Skeletal muscle satellite cell (primary cell): ENCODE measurements around the gene BRICD5.

ENCODE experiments used
- H3K27me3 ChIP-seq: 2 replicates; pipeline ENCODE4 v1.7.0; 2013; ENCODE audit warnings: low read length; ENCODE audit not compliant: control insufficient read depth, insufficient read depth
- H3K36me3 ChIP-seq: 2 replicates; pipeline ENCODE4 v1.7.0; 2013; ENCODE audit warnings: mild to moderate bottlenecking, control low read depth, low read length; ENCODE audit not compliant: insufficient read depth
- H3K4me1 ChIP-seq: 2 replicates; pipeline ENCODE4 v1.7.0; 2013; ENCODE audit warnings: low read length; ENCODE audit not compliant: control insufficient read depth, insufficient read depth
- H3K4me2 ChIP-seq: 2 replicates; pipeline ENCODE4 v1.7.0; 2013; ENCODE audit warnings: mild to moderate bottlenecking, low read length
- H3K4me3 ChIP-seq: 2 replicates; pipeline ENCODE4 v1.7.0; 2013; ENCODE audit warnings: low read length
- H3K9ac ChIP-seq: 2 replicates; pipeline ENCODE4 v1.7.0; 2013; ENCODE audit warnings: mild to moderate bottlenecking, low read depth, low read length, moderate library complexity
- H3K9me3 ChIP-seq: replicated peaks from 2 replicates; pipeline ENCODE4 v1.7.0; 2013; ENCODE audit warnings: mild to moderate bottlenecking, control low read depth, low read length

BRICD5 gene

GRCh38 chr16:2229632-2230250, 19.1 kb upstream of the BRICD5 start:
- no peak overlapping the region for H3K4me3 ChIP-seq
- H3K36me3 ChIP-seq = peaks cover 51% of the 10 kb centered on the region
- H3K4me1 ChIP-seq = peaks cover 33% of the 10 kb centered on the region
- no peaks in the 10 kb centered on the region for H3K9me3 ChIP-seq
- H3K9ac ChIP-seq = no peak overlapping the region
- no peak overlapping the region for H3K4me2 ChIP-seq
- H3K27me3 ChIP-seq = no peaks in the 10 kb centered on the region

GRCh38 chr16:2229091-2229490, 18.4 kb upstream of the BRICD5 start:
- Histone ChIP-seq H3K36me3 (peaks cover 47% of the 10 kb centered on the region), H3K9ac (no peak overlapping the region), H3K27me3 (no peaks in the 10 kb centered on the region), H3K4me1 (peaks cover 40% of the 10 kb centered on the region), H3K9me3 (no peaks in the 10 kb centered on the region), H3K4me2 (no peak overlapping the region), H3K4me3 (no peak overlapping the region)

- Histone ChIP-seq H3K36me3 (peaks cover 40% of the 10 kb centered on the region), H3K27me3 (no peaks in the 10 kb centered on the region), H3K9ac (no peak overlapping the region), H3K4me3 (no peak overlapping the region), H3K4me2 (no peak overlapping the region), H3K4me1 (peaks cover 40% of the 10 kb centered on the region), H3K9me3 (no peaks in the 10 kb centered on the region)
These were observed 17.6 kb upstream of the BRICD5 start for GRCh38 chr16:2228161-2228824.

GRCh38 chr16:2226918-2227317, 16.3 kb upstream of the BRICD5 start:
- Histone ChIP-seq H3K4me3 (no peak overlapping the region), H3K36me3 (peaks cover 26% of the 10 kb centered on the region), H3K9ac (peak overlapping the region; percentile 2), H3K27me3 (no peaks in the 10 kb centered on the region), H3K9me3 (no peaks in the 10 kb centered on the region), H3K4me1 (peaks cover 37% of the 10 kb centered on the region), H3K4me2 (peak overlapping the region; percentile 66)

- Histone ChIP-seq H3K36me3 (peaks cover 22% of the 10 kb centered on the region), H3K9me3 (no peaks in the 10 kb centered on the region), H3K4me1 (peaks cover 31% of the 10 kb centered on the region), H3K4me3 (peak overlapping the region; percentile 38), H3K4me2 (peak overlapping the region; percentile 66), H3K9ac (peak overlapping the region; percentile 2), H3K27me3 (no peaks in the 10 kb centered on the region)
These were observed 15.7 kb upstream of the BRICD5 start for GRCh38 chr16:2226245-2226793.

GRCh38 chr16:2223942-2224486, 13.4 kb upstream of the BRICD5 start:
- H3K36me3 ChIP-seq = peaks cover 3% of the 10 kb centered on the region
- H3K9ac ChIP-seq = peak overlapping the region; percentile 94
- peak overlapping the region; percentile 90 for H3K4me3 ChIP-seq
- H3K9me3 ChIP-seq = no peaks in the 10 kb centered on the region
- H3K4me1 ChIP-seq = peaks cover 23% of the 10 kb centered on the region
- H3K27me3 ChIP-seq = no peaks in the 10 kb centered on the region
- H3K4me2 ChIP-seq = peak overlapping the region; percentile 93

- Histone ChIP-seq H3K36me3 (no peaks in the 10 kb centered on the region), H3K4me2 (peak within 1 kb of the TSS; percentile 93), H3K27me3 (no peaks in the 10 kb centered on the region), H3K9me3 (no peaks in the 10 kb centered on the region), H3K4me3 (peak within 1 kb of the TSS; percentile 90), H3K9ac (peak within 1 kb of the TSS; percentile 94), H3K4me1 (peaks cover 23% of the 10 kb centered on the region)
These were observed 12.7 kb upstream of the BRICD5 start, which contains the start of gene E4F1 for GRCh38 chr16:2223221-2223941. Gene E4F1, plus strand, starts transcription at chr16:2223591. Its CDS starts 23 bp downstream, at chr16:2223614.

- H3K9ac ChIP-seq = no peak overlapping the region
- no peaks in the 10 kb centered on the region for H3K9me3 ChIP-seq
- H3K27me3 ChIP-seq = no peaks in the 10 kb centered on the region
- peaks cover 19% of the 10 kb centered on the region for H3K4me1 ChIP-seq
- H3K36me3 ChIP-seq = no peaks in the 10 kb centered on the region
- no peak overlapping the region for H3K4me3 ChIP-seq
- no peak overlapping the region for H3K4me2 ChIP-seq
These were observed 5.7 kb upstream of the BRICD5 start for GRCh38 chr16:2216330-2216729.

GRCh38 chr16:2214719-2214968, 4.0 kb upstream of the BRICD5 start, which contains the start of gene PGP:
Gene PGP, minus strand, starts transcription at chr16:2214840. Its CDS starts 63 bp downstream, at chr16:2214777.
- Histone ChIP-seq H3K4me3 (peak within 1 kb of the TSS; percentile 97), H3K36me3 (peaks cover 3% of the 10 kb centered on the region), H3K9me3 (no peaks in the 10 kb centered on the region), H3K27me3 (no peaks in the 10 kb centered on the region), H3K4me1 (peaks cover 19% of the 10 kb centered on the region), H3K4me2 (peak within 1 kb of the TSS; percentile 98), H3K9ac (peak within 1 kb of the TSS; percentile 92)

- H3K4me3 ChIP-seq = peak overlapping the region; percentile 97
These were observed 3.4 kb upstream of the BRICD5 start for GRCh38 chr16:2213817-2214718.

More at GRCh38 chr16:2213817-2214718, 3.4 kb upstream of the BRICD5 start:
- H3K4me1 ChIP-seq = peaks cover 19% of the 10 kb centered on the region
- peaks cover 8% of the 10 kb centered on the region for H3K36me3 ChIP-seq
- H3K4me2 ChIP-seq = peak overlapping the region; percentile 98
- peak overlapping the region; percentile 92 for H3K9ac ChIP-seq
- H3K27me3 ChIP-seq = no peaks in the 10 kb centered on the region
- H3K9me3 ChIP-seq = no peaks in the 10 kb centered on the region
